A673 (cell line): Measurements from ENCODE around the gene PPP1R13L.

Experiments
- EZH2 ChIP-seq: fragments of 200-600 bp; sonication (generic); IDR thresholded peaks from 2 replicates; pipeline ENCODE4 v1.6.1; 2017; ENCODE audit warnings: borderline replicate concordance, low read depth, mild to moderate bottlenecking, mixed read lengths, antibody characterized with exemption, low read length; ENCODE audit not compliant: poor library complexity, severe bottlenecking
- TF ChIP-seq, protein P1 (sequence below): fragments of 300-800, 200-600 bp; sonication (generic); conservative IDR thresholded peaks from 2 replicates; pipeline ENCODE4 v1.5.1; 2017; ENCODE audit warnings: low read depth, mild to moderate bottlenecking, antibody characterized with exemption, low read length, moderate library complexity, mixed read lengths

GRCh38 chr19:45362291-45362690 is 42.6 kb downstream of the PPP1R13L start:
- TF ChIP-seq, protein P1, sequence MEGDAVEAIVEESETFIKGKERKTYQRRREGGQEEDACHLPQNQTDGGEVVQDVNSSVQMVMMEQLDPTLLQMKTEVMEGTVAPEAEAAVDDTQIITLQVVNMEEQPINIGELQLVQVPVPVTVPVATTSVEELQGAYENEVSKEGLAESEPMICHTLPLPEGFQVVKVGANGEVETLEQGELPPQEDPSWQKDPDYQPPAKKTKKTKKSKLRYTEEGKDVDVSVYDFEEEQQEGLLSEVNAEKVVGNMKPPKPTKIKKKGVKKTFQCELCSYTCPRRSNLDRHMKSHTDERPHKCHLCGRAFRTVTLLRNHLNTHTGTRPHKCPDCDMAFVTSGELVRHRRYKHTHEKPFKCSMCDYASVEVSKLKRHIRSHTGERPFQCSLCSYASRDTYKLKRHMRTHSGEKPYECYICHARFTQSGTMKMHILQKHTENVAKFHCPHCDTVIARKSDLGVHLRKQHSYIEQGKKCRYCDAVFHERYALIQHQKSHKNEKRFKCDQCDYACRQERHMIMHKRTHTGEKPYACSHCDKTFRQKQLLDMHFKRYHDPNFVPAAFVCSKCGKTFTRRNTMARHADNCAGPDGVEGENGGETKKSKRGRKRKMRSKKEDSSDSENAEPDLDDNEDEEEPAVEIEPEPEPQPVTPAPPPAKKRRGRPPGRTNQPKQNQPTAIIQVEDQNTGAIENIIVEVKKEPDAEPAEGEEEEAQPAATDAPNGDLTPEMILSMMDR = no peak
- TF ChIP-seq EZH2 = no peak
